Muscle layer of duodenum (tissue), 2 donors: ENCODE results near the gene RREB1.
A peak's percentile ranks its signal among the peaks of the same experiment; 100 is the strongest.

Source experiments
- H3K27ac ChIP-seq: one replicate; pipeline ENCODE4 v1.7.0; 2013; ENCODE audit warnings: mild to moderate bottlenecking, low read length
- H3K27me3 ChIP-seq: one replicate; pipeline ENCODE4 v1.7.0; 2013; ENCODE audit warnings: low read depth, mild to moderate bottlenecking, control low read depth, low read length
- H3K36me3 ChIP-seq, 2 donors: one replicate each; pipeline ENCODE4 v1.7.0; 2013; ENCODE audit warnings: low read length in 2 of 2, control low read depth in 1 of 2, mild to moderate bottlenecking in 1 of 2; ENCODE audit not compliant: insufficient read depth in 2 of 2, control insufficient read depth in 1 of 2
- H3K4me1 ChIP-seq, 2 donors: one replicate each; pipeline ENCODE4 v1.7.0; 2013; ENCODE audit warnings: low read length in 2 of 2, mild to moderate bottlenecking in 2 of 2, control low read depth in 1 of 2, moderate library complexity in 1 of 2; ENCODE audit not compliant: insufficient read depth in 2 of 2, control insufficient read depth in 1 of 2
- H3K4me3 ChIP-seq, 2 donors: one replicate each; pipeline ENCODE4 v1.7.0; 2013; ENCODE audit warnings: low read length in 2 of 2, low read depth in 1 of 2, mild to moderate bottlenecking in 1 of 2
- H3K9me3 ChIP-seq, 2 donors: one replicate each; pipeline ENCODE4 v1.7.0; 2013; ENCODE audit warnings: low read length in 2 of 2, control low read depth in 1 of 2, mild to moderate bottlenecking in 1 of 2; ENCODE audit not compliant: control insufficient read depth in 1 of 2
- donor health status: healthy.

RREB1 gene

DNA sequence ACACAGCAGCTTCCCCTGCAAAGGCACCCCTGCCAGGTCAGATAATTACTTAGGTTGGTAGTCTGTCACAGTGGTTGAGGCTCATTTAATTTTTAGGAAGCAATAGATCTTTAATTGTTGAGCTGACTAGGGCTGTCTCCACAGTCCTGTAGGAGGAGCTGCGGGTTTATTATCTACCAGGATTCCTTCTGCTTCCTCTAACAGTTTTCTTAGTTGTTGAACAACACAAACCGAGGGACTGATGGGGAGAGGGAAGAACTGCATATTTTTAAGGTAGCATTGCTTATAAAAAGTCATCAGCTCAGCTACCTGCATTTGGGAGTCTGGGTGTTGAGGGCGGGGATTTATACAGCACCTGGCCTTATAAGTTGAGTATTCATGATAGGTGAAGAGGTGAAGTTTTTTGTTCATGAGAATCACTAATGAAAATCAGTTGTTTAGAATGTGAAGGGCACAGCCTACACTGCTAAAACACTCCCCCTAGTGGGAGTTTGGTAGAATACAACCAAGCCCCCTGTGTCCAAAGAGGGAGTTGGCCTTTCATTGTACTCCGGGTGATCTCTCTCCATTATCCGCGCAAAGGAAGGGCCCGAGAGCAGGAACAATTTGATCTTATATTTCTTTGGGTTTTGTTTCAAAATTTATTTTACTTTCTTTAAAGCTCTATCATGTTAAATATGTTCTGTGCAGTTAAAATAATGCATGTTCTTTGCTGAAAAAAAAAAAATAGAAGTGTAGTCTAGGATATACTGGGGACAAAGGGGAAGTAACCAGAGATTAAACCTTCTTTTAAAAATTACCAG lies 135.6 kb downstream of the RREB1 start:
- Histone ChIP-seq H3K36me3 (peaks cover 26 to 31% of the 10 kb centered on the region in 2 donors), H3K9me3 (no peaks in the 10 kb centered on the region), H3K4me3 (no peak overlapping the region), H3K27me3 (no peaks in the 10 kb centered on the region), H3K4me1 (peaks cover 0 to 8% of the 10 kb centered on the region in 2 donors), H3K27ac (peak overlapping the region; percentile 56)

DNA sequence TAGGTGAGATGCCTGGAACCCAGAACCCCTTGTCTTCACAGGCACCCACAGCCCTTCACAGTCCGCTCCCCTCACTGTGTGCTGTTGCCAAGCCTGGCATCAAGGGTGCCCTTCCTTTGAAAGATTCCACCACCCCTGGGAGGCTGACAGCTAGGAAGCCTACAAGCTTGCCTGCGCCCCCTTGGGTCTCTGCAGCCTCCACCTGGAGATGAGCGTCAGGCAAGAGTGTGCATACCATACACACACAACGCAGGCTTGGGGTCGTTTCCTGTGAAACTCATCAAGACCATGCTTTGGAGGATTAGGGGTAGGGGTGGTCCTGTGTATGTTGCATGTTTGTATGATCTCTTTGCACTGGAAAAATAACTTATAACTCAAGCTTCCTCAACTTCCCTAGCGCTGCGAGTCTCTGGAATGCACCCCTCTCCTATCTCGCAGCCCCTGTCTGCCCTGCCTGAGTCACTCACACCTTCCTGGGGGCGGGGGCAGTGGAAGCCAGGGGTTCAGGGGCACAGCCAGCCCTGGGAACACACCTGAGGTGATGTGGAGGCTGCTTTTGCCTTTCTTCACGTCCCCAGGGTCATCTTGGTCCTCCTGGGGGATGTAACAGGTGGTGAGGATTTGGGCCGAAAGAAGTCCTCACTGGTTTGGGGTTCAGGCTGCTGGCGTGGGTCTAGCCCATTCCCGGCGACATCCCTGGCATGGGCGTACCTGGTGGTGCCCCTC lies 138.1 kb downstream of the RREB1 start:
- Histone ChIP-seq H3K27me3 (no peaks in the 10 kb centered on the region), H3K4me1 (peaks cover 0 to 8% of the 10 kb centered on the region in 2 donors), H3K36me3 (peaks cover 28 to 51% of the 10 kb centered on the region in 2 donors), H3K9me3 (no peaks in the 10 kb centered on the region), H3K4me3 (no peak overlapping the region), H3K27ac (no peak overlapping the region)

DNA sequence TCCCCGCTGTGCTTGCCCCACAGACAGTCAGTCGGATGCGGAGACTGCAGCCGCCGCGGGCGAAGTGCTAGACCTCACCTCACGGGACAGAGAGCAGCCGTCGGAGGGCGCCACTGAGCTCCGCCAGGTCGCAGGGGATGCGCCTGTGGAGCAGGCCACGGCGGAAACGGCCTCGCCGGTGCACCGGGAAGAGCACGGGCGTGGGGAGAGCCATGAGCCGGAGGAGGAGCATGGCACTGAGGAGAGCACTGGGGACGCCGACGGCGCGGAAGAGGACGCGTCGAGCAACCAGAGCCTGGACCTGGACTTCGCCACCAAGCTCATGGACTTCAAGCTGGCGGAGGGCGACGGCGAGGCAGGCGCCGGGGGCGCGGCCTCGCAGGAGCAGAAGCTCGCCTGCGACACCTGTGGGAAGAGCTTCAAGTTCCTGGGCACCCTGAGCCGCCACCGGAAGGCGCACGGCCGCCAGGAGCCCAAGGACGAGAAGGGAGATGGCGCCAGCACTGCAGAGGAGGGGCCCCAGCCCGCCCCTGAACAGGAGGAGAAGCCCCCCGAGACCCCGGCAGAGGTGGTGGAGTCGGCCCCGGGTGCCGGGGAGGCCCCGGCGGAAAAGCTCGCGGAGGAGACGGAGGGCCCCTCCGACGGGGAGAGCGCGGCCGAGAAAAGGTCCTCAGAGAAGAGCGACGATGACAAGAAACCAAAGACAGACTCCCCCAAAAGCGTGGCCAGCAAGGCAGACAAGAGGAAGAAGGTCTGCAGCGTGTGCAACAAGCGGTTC lies 138.8 kb downstream of the RREB1 start:
- Histone ChIP-seq H3K36me3 (peaks cover 33 to 49% of the 10 kb centered on the region in 2 donors), H3K27ac (no peak overlapping the region), H3K27me3 (no peaks in the 10 kb centered on the region), H3K4me1 (peaks cover 0 to 8% of the 10 kb centered on the region in 2 donors), H3K9me3 (no peaks in the 10 kb centered on the region), H3K4me3 (no peak overlapping the region)

DNA sequence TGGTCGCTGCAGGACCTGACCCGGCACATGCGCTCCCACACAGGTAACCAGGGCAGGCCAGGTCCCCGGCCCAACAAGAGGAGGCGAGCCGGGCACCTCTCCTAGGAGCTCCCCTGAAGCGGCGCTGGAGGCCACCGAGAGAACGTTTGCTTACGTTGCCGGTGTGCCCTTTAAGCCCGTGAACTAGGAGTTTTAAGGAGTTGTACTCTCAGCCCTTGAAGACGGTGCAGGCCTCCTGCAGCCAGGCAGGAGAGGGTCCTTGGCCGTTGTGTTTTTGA lies 139.4 kb downstream of the RREB1 start:
- H3K27me3 ChIP-seq: no peaks in the 10 kb centered on the region
- H3K36me3 ChIP-seq: peaks cover 37 to 49% of the 10 kb centered on the region in 2 donors
- peaks cover 0 to 8% of the 10 kb centered on the region in 2 donors for H3K4me1 ChIP-seq
- no peak overlapping the region for H3K4me3 ChIP-seq
- H3K9me3 ChIP-seq: no peaks in the 10 kb centered on the region
- no peak overlapping the region for H3K27ac ChIP-seq

DNA sequence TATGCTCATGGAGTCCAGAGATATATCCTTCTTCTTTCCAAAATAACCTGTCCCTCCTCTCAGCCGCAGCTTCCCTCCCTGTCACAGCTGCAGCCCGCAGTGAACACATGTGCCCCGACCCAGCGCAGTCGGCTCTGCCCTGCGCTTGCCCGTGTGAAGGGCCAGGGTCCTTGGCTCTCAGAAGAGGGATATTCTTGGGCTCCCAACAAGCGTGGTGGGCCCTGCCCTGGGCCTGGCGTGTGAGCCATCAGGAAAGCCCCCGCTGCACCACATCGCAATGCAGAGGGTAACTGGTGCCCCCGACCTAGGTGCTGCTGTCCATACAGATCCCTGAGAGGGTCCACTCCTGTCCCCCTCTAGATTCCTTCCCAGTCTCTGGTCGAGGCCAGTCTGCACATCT lies 140.1 kb downstream of the RREB1 start:
- peaks cover 0 to 7% of the 10 kb centered on the region in 2 donors for H3K4me1 ChIP-seq
- peaks cover 37 to 54% of the 10 kb centered on the region in 2 donors for H3K36me3 ChIP-seq
- H3K27ac ChIP-seq: no peak overlapping the region
- no peaks in the 10 kb centered on the region for H3K9me3 ChIP-seq
- no peaks in the 10 kb centered on the region for H3K27me3 ChIP-seq
- H3K4me3 ChIP-seq: no peak overlapping the region

DNA sequence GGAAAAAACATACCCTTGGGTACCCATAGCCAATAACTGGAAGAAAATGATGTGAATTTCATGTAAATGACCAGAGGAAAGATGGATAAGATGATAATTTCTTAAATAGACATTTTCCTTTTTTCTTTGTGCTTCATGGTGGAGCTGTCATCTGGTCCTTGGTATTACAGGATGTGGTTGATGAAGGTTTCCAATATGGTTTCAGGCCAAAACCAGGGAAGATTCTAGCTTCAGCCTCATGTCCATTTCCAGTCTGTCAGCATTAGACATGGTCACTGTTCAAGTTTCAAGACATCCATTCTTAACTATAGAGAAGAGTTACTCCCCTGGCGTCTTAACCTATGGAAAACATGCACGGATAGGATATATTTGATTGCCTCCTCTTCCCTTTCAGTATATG lies 141.6 kb downstream of the RREB1 start:
- no peaks in the 10 kb centered on the region for H3K27me3 ChIP-seq
- H3K27ac ChIP-seq: no peak overlapping the region
- H3K4me3 ChIP-seq: no peak overlapping the region
- H3K9me3 ChIP-seq: no peaks in the 10 kb centered on the region
- H3K36me3 ChIP-seq: peaks cover 37 to 54% of the 10 kb centered on the region in 2 donors
- no peaks in the 10 kb centered on the region for H3K4me1 ChIP-seq

- no peaks in the 10 kb centered on the region for H3K27me3 ChIP-seq
- peaks cover 37 to 54% of the 10 kb centered on the region in 2 donors for H3K36me3 ChIP-seq
- no peak overlapping the region for H3K4me3 ChIP-seq
- H3K9me3 ChIP-seq: no peaks in the 10 kb centered on the region
- no peak overlapping the region for H3K27ac ChIP-seq
- no peaks in the 10 kb centered on the region for H3K4me1 ChIP-seq
Measured at GRCh38 chr6:7249946-7250643, 142.3 kb downstream of the RREB1 start.

- H3K9me3 ChIP-seq: no peaks in the 10 kb centered on the region
- peaks cover 31 to 54% of the 10 kb centered on the region in 2 donors for H3K36me3 ChIP-seq
- no peaks in the 10 kb centered on the region for H3K27me3 ChIP-seq
- no peak overlapping the region for H3K27ac ChIP-seq
- H3K4me3 ChIP-seq: no peak overlapping the region
- no peaks in the 10 kb centered on the region for H3K4me1 ChIP-seq
Measured at GRCh38 chr6:7250812-7251211, 143.1 kb downstream of the RREB1 start.

DNA sequence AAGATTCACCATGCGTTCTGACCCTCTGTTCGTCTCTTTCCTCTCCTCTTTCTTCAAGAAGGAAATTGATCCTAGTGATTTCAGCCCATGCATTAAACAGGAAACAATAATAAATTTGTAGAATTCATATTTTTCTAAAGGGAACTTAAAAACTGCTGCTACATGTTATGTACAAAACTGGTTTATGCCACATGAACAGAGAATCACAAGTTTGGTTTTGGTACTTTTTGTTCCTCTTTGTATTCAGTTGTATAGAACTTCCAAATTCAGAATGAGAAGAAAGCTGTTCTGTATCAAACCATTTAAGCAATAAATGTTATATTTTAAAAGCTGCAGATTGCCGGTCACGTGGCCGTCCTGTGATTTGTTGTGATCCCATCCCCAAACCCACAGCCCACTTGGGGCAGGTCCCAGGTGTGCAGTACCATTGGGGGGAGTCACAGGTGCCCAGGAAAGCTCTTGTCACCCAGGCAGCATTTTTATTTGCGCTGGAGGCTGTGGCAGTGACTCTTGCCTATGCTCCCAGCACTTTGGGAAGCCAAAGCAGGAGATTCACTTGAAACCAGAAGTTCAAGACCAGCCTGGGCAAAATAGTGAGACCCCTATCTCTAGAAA lies 144.0 kb downstream of the RREB1 start:
- H3K4me1 ChIP-seq: no peaks in the 10 kb centered on the region
- peaks cover 0 to 7% of the 10 kb centered on the region in 2 donors for H3K9me3 ChIP-seq
- H3K27me3 ChIP-seq: no peaks in the 10 kb centered on the region
- H3K4me3 ChIP-seq: no peak overlapping the region
- H3K36me3 ChIP-seq: peaks cover 31 to 45% of the 10 kb centered on the region in 2 donors
- no peak overlapping the region for H3K27ac ChIP-seq

- Histone ChIP-seq H3K4me1 (no peaks in the 10 kb centered on the region), H3K27me3 (no peaks in the 10 kb centered on the region), H3K4me3 (no peak overlapping the region), H3K36me3 (peaks cover 28 to 39% of the 10 kb centered on the region in 2 donors), H3K9me3 (peaks cover 0 to 7% of the 10 kb centered on the region in 2 donors), H3K27ac (no peak overlapping the region)
Measured at GRCh38 chr6:7252390-7252789, 144.6 kb downstream of the RREB1 start.
